Pulmonary artery endothelial cell (primary cell): ENCODE data around the gene NTN4. TPM values are rescaled to one million over a fixed set of nuclear protein-coding genes. Genes with fewer than 3 reads are reported as not detected.
"Not testable (repeated sequence)": the region's sequence is repeated elsewhere in the genome, so short reads cannot be mapped to it uniquely, and the experiment has no call there.

Experiments used
- DNase-seq: peaks from one replicate; pipeline ENCODE4 v3.0.0-alpha.2; 2011; ENCODE audit warnings: low read depth, low spot score
- total RNA-seq: library from RNA; depleted of rRNA; stranded (reverse); fragments of >200 nt; gene quantifications from 2 replicates; pipeline ENCODE4 v1.2.3, GENCODE V29; 2014

Gene NTN4
- 122 and 310 TPM in 2 replicates for total RNA-seq

DNA sequence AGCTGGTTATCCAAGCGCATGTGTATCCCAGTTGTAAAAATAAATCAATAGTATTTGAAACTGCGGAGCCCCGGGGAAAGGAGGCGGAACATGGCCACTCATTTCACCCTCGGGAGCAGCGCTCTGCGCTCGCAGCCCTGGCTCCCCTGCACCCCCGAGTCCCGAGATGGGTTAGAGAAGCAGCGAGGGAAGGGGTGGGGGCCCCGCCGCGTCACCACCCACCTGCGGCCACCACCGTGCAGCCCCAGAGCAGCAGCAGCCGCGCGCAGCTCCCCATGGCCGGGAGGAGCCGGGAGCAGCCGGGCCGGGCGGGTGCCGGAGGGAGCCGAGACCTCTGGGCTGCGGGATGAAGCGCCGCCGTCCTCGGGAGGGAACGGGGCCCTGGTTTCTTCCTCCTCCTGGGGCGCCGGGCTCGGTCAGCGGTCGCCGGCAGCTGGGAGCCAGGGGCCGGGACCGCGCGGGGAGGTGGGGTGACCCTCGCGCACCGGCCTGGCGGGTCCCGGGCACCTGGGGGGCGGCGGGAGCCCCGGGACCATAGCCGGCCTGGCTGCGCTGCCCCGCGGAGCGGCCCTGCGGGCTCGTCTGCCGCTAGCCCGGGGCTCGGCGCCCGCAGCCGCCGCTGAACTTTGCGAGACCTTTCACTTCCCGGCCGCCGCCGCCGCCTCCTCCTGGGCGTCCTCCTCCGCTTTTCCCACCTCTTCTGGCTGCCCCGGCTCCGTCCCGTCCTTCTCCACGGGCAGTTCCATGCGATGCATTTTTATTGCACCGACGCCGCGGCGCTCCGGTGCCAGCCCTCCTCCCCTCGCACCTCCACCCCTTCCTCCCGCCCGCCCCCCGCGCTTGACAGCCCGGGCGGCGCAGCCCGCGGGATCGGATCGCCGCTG lies at the start of gene NTN4:
NTN4 (minus strand) TSS at position 732 of the 884 bp plus-strand sequence; CDS start at position 277, 455 bp downstream.
- DNase-seq = no peak

DNA sequence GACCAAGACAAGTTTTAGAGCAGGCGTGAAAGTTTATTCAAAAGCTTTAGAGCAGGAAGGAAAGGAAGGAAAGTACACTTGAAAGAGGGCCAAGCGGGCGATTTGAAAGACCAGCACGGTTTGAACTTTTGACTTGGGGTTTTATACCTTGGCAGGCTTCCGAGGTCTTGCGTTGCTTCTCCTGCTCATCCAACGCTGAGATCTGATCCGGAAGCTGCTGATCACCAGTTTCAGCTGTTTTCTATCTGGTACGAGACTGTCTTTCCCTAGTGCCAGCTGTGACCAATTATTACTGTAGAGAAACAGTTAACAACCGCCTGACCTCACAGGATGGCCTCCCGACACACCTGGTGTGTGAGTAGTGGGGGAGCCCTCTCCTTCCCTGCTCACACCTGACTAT lies 47.6 kb upstream of the NTN4 start:
- DNase-seq = no peak

DNA sequence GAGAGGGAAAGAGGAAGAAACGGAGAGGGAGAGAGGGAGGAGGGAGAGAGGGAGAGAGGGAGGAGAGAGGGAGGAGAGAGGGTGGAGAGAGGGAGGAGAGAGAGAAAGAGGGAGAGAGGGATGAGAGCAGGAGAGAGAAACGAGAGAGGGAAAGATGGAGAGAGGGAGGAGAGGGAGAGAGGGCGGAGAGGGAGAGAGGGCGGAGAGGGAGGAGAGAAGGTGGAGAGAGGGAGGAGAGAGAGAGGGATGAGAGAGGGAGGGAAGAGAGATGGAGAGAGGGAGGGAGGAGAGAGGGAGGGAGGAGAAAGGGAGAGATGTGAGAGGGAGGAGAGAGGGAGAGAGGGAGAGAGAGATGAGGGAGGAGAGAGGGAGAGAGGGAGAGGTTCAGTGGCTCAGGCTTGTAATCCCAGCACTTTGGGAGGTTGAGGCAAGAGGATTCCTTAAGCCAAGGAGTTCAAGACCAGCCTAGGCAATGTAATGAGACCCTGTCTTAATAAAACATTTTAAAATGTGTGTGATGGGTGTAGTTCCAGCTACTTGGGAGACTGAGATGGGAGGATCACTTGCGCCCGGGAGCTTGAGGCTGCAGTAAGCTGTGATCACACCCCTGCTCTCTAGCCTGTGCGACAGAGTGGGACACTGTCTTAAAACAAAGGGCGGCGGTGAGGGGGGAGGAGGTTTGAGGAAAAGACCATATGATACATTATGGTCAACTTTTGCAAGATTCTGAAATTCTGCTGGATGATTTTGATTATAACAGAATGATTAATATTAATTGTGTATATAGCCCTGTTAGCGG lies 46.9 kb upstream of the NTN4 start:
- no peak for DNase-seq

DNA sequence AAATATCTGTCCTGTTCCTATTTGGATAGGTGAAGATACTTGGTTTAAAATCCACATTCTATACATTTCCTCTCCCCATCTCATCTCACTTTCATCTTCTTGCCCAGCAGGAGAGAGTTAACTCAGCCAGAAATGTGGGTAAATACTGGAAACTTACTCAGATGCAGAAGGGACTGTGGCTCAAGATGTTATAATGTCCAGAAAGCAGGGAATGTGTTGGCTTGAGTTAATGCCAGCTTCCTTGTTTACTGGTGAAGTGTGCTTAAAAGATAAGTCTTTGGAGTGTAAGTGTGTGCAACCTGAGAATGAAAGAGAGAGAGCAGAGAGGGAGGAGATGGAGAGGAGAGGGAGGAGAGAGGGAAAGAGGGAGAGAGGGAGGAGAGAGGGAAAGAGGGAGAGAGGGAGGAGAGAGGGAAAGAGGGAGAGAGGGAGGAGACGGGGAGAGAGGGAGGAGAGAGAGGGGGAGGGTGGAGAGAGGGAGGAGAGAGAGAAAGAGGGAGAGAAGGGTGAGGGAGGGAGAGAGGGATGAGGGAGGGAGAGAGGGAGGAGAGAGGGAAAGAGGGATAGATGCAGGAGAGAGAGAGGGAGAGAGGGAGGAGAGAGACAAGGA lies 46.2 kb upstream of the NTN4 start:
- no peak for DNase-seq

DNA sequence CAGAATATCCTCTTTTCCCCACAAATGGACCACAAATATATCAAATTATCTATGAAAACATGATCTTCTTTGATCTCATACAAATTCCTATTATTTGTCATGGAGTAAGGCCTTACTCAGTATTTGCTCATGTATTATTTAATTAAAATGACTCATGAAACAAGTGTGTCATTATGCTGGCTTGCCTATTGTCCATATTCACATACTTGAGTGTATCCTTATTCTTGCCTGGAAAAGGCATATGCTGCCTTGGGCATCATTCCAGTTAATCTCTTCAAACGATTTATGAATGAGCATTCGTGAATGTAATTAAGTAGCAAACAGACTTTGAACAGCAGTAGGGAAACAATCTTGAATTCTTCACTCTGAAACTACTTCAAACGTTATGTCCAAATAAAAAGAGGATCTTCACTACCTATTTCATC lies 45.6 kb upstream of the NTN4 start:
- peak; percentile 71 for DNase-seq

DNA sequence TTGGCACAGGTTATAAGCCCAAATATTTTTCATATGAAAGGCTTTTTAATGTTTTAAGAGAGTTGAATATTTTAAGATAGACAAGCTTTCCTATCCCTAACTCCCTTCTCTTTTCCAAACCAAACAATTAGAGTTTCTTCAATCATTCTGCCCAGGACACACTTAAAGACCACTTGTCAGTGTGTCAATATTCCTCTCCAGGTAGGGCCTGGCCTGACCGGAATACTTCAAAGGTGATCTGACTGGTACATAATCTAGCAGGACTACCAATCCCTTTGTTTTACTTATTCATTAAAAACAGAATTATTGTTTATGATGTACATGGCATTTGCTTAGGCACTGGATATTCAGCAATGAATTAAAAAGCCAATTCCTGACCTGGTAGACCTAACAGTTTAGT lies 44.0 kb upstream of the NTN4 start:
- no peak for DNase-seq

DNA sequence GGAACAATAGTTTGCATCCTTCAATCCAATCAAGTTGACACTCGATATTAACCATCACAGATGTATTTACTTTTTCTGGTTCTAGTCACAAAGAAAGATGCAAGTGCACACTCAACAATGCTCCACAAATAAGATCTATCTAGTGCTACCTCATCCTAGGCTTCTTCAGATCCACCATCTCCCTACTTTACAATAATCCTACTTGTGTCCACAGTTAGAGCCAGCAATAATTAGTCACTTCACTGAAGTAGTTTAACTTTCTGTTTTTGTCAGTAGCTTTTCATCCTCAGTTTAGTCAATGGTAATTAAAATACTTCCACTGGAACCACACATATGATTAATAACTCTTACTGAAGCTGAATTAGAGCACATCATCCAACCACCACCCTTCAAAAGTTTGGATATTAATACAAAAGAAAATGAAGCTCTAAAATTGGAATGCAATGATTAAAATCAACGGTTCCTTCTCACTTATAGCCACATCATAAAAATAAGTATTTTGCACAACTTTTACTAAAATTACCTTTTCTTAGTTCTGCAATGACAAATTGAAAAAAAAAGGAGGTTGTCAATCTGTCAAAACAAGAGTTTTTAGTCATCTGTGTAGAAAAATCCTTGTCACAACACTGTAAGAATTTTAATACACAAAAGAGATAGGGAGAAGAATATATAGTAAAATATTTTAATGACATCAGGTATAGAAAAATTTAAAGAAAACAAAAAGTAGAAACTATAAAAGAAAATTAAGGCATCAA lies 39.9 kb upstream of the NTN4 start:
- no peak for DNase-seq

DNA sequence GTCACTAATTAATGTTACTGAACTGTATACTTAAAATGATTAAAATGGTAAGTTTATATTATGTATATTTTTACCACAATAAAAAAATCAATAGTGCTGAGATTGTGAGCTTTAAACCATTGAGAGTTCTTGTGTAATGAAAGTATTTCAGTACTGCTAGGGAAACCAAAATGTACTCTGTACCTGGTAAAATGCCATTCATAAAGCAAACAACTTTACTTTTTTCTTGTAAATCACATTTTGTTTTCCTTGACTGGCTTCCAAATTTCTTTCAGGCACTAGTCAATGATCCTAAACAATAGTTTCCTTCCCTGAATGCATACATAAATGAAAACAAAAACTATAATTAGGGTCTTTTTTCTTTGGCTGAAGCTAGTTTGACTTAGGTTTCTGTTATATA lies 38.8 kb upstream of the NTN4 start:
- DNase-seq = no peak

DNA sequence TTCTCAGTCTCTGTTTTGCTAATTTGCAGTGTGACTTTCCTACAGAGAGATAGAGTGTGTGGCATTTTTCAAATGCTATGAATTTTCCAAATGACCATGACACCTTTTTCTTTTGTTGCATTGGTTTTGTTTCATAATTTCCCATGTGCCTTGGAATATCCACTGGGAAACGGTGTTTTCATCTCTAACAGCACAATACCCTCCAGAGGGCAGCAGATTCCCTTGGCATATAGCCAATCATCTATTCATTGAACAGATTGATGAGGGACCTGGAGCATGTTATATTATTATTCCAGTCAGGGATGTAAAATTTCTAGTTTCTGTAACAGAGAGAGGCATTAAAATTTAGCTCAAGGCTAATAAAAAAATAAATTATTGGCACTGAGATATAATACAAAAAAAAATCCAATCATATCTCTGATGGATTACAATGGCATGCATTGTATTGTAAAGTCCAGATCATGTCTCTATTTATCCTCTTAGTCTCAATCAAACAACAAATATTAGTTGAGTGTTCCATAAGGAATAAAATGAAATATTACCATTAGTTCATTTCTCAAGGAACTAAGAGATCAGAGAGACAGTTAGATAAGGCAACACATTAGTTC lies 29.6 kb upstream of the NTN4 start:
- no peak for DNase-seq

DNA sequence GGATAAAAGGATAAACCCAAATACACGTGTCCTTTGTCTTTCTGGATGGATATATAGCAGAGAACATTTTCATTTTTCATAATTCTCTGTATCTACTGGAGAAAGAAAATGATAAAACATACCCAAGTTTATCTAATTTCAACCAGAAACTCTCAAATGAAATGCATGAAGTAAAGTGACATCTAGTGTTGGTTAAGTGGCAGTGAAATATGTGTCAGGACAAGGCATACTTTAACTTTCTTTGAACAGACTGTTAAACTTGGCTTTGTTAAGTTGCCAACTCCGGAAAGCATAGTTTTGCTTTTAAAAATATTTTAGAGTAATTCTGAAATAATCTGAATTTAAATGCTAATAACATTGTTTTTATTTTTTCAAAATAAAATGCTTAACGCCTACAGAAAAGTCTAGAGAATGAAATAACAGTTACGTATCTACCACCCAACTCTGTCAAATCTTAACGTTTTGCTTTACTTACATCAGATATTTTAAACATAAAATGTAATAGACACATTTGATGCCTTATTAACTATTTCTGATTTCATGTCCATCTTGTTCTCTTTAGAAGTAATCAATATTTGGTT lies 25.2 kb upstream of the NTN4 start:
- DNase-seq = no peak

DNA sequence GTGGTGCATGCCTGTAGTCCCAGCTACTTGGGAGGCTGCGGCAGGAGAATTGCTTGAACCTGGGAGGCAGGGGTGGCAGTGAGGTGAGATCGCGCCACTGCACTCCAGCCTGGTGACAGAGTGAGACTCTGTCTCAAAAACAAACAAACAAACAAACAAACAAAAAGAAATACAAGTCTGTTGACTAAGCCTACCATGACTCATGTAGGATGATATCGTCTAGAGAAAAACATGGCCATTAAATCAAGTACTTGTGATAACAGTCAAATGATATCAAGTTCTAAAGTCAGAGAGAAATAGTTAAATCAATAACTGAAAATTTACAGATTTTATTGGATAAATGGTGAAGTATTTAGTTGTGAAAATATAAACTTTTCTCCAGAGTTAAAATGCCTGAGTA lies 21.6 kb upstream of the NTN4 start:
- DNase-seq = not testable (repeated sequence)

DNA sequence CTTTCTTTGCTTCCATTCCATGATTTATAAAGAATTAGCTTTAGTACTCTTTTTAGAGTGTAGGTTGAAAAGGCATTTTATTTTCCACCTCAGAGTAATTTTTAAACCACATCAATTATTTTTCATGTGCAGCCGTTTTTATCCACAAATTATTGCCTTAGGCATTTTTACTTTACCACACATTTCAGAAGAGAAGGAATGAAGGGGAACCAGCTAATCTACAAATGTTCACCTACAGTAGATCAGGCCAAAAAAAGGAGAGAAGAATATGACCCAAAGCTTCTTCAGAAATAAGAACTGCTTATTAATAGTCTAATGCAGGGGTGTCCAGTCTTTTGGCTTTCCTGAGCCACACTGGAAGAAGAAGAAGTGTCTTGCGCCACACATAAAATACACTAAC lies 19.8 kb upstream of the NTN4 start:
- no peak for DNase-seq

DNA sequence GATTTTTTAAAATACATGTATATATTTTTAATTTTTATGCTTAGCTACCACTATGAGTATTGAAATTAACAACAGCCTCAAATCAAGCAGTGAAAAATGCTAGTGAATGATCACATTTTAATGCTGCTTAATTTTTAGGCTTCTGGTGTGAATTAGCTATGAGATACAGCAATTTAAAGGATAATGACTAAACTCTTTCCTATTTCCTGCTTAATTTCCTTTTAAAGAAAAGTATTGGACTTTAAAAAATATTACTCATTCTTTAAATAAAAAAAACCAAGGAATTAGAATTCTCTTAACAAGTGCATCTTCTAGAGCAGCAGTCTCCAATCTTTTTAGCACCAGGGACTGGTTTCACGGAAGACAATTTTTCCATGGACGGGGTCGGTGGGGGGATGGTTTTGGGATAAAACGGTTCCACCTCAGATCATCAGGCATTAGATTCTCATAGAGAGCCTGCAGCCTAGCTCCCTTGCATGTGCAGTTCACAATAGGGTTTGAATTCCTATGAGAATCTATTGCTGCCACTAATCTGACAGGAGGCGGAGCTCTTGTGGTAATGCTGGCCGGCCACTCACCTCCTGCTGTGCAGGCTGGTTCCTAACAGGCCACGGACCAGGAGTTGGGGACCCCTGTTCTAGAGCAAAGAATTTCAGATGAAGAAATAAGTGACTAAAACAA lies 18.6 kb upstream of the NTN4 start:
- no peak for DNase-seq

DNA sequence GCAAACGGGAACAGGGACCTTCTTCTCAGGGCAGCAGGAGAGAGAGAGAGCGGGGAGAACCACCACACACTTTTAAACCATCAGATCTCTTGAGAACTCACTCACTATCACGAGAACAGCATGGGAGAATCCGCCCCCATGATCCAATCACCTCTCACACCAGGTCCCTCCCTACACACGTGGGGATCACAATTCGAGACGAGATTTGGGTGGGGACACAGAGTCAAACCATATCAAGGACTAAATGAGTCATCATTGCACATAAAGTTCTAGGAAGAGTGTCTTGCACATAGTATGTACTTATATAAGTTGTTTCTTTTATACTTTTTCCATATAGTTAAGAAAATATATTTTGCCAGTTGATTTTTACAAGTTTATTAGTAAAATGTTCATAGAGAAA lies 17.6 kb upstream of the NTN4 start:
- DNase-seq = no peak

DNA sequence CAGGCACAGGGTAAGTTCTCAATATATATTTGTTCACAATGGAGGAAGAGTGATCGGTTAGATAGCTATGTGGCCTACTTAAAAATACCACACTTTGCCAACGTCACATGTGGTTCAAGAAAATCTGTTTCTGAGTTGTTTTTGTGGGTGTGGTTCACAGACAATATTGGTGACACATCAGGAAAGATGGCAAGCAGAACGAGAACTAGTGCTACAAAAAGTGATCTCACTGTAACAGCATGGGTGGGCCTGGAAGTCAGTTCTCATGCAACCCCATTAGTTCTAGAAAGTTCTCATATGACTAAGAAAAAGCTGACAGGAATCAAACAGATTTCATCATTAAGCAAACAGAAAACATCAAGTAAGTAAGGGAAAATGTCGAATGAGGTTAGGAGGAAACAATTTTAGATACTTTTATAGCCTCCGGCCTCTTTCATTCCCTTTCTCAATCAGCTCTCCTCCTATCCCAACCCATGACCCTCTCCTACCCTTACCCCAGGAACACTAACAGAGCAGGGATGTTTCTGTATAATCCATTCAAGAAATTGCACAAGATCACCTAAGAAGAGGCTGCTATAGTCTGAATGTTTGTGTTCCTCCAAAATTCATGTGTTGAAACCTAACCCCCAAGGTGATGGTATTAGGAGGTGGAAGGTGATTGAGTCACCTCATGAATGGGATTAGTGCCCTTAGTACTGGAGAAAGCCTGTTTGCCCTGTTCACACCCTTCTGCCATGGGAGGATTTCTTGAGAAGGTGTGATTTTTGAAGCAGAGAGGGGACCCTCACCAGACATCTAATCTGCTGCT lies 15.5 kb upstream of the NTN4 start:
- DNase-seq = no peak

DNA sequence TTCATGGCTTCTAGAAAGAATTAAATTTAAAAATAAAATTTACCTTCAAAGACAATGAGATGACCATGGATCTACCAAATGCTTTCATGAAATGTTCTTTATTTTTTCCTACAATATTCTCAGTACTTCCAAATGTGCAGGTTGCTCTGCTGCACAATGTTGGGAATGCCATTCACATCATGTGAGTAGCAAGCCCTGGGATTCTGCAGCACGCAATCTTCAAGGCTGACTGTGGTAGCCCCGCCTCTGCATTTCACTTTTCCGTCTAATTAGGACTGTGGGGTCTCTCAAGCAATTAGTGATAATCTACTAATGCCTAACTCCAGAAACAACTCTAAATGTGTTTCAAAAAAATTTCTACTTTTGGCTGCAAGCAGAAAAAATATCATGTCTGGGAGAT lies 13.7 kb upstream of the NTN4 start:
- no peak for DNase-seq

DNA sequence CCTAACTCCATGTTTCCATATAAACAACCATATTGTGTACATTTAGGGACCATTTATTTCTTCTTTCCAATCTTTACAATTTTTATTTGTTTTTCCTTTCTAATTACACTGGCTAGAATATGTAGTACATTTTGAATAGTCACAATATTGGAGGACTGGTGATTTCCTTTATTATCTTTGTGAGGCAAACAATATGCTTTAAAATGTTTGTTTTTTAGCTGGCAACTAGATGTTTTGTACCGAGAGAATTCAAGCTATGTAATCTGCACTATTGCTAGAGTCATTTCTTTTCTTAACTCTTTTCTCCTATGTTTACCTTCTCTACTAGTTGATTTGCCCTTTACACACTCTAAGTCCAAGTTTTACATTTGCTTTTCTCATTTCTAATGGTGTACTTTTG lies 13.3 kb upstream of the NTN4 start:
- no peak for DNase-seq

DNA sequence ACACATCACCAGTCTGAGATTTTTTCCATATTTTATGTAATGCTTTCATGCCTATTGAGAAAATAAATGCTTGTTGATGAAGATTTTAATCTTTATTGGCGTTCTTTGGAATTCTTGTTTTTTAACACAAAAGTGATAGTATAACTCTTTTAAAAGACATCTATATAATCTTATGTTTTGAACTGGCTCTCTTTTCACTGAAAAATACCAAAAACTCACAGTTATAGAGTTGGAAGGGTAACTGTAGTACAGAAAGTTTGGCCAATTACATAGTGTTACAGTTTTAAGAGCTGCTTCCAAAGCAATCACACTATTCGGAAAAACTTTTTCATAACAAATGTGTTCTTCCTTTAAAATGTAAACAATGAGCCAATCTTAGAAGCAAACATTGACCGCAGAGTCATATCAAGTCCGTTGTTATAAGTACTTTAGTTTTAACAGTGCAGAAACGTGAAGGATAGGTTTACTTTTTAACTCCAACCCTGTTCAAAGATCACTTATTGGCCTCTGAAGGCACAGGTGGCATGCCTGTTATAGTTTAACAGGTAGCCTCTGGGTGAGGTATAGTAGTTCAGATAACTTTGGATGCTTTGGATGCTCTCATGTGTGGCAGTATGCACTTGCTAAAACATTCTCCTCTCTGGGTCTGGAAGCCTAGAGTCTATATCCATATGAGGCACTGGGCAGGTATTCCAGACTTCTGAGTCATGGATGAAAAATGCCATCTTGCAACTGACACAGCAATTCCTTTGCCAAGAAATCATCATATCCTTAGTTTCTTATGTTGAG lies 12.1 kb upstream of the NTN4 start:
- DNase-seq = peak; percentile 87

DNA sequence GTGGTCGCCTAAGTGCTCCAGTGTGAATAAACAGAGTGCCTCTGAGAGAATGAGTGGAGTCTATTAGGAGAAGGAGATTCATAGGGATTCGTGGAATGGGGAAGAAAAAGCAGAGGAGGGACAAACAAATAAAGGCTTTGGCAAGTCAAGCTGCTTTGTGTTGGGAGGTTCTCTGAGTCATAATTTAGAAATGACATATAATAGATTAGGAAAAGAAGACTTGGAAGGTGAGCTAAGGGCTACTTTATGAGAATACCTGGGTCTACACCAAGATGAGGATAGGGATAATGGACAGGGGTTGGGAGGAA lies 6.4 kb upstream of the NTN4 start:
- DNase-seq = no peak
